Measurements from ENCODE around the gene ARAP2.

Gene ARAP2

GRCh38 chr4:36220776-36221175, 23.5 kb downstream of the ARAP2 start:
- ChIA-PET CTCF (no interaction called here), POLR2A (no interaction called here)
- Histone ChIP-seq H3K9me3 (ENCODE audit: control insufficient read depth, insufficient read depth, low read depth, low read length) (no peaks in the 10 kb centered on the region), H3K27ac (ENCODE audit: extremely low read depth, low read depth, low read length) (no peak overlapping the region), H3K36me3 (ENCODE audit: control insufficient read depth in 2 of 2, insufficient read depth in 1 of 2, low read length in 2 of 2) (no peaks in the 10 kb centered on the region), H3K4me3 (ENCODE audit: low read depth, low read length) (no peak overlapping the region), H3K4me1 (ENCODE audit: control insufficient read depth, insufficient read depth, low read length) (0 out of 2 replicates have a peak, but pooled peaks cover under 1% of the 10 kb centered on the region)
- TF ChIP-seq KLF9 (tag by site-specific recombination; IDR thresholded peaks at IDR 0.05; ENCODE audit: low read depth) = no peak
- TF ChIP-seq ZBTB11 (tag by site-specific recombination; conservative IDR thresholded peaks at IDR 0.05; ENCODE audit: low read depth) = no peak
- TF ChIP-seq ZSCAN16 (tag by site-specific recombination; IDR thresholded peaks at IDR 0.05) = no peak
- TF ChIP-seq ZNF23 (tag by site-specific recombination; IDR thresholded peaks at IDR 0.05; ENCODE audit: borderline replicate concordance) = no peak
- no peak for TF ChIP-seq ZNF138 (tag by site-specific recombination; IDR thresholded peaks at IDR 0.05; ENCODE audit: borderline replicate concordance)
- no peak for TF ChIP-seq PRDM4 (tag by site-specific recombination; IDR thresholded peaks at IDR 0.05)
- no peak for TF ChIP-seq ZNF404 (tag by site-specific recombination; IDR thresholded peaks at IDR 0.05)
- no peak for TF ChIP-seq TSHZ1 (tag by site-specific recombination; IDR thresholded peaks at IDR 0.05; ENCODE audit: borderline replicate concordance)
- TF ChIP-seq ZNF555 (tag by site-specific recombination; conservative IDR thresholded peaks at IDR 0.05) = no peak
- TF ChIP-seq ZNF76 (tag by site-specific recombination; IDR thresholded peaks at IDR 0.05; ENCODE audit: borderline replicate concordance, low read depth) = no peak
- no peak for TF ChIP-seq SP3 (tag by site-specific recombination; IDR thresholded peaks at IDR 0.05)
- TF ChIP-seq ZNF776 (tag by site-specific recombination; IDR thresholded peaks at IDR 0.05; ENCODE audit: borderline replicate concordance) = no peak
- no peak for TF ChIP-seq ZNF585B (tag by site-specific recombination; IDR thresholded peaks at IDR 0.05)
- TF ChIP-seq SETDB1 (IDR thresholded peaks at IDR 0.05; ENCODE audit: insufficient read length, low read length) = no peak

GRCh38 chr4:36218121-36218520, 26.2 kb downstream of the ARAP2 start:
- Histone ChIP-seq H3K4me3 (ENCODE audit: low read depth, low read length) (no peak overlapping the region), H3K27ac (ENCODE audit: extremely low read depth, low read depth, low read length) (no peak overlapping the region), H3K4me1 (ENCODE audit: control insufficient read depth, insufficient read depth, low read length) (no peaks in the 10 kb centered on the region), H3K36me3 (ENCODE audit: control insufficient read depth in 2 of 2, insufficient read depth in 1 of 2, low read length in 2 of 2) (no peaks in the 10 kb centered on the region), H3K9me3 (ENCODE audit: control insufficient read depth, insufficient read depth, low read depth, low read length) (no peaks in the 10 kb centered on the region)
- ChIA-PET CTCF (no interaction called here), POLR2A (no interaction called here)
- TF ChIP-seq HOXC10 (CRISPR knock-in tag; IDR thresholded peaks at IDR 0.05) = no peak
- no peak for TF ChIP-seq ZNF23 (tag by site-specific recombination; IDR thresholded peaks at IDR 0.05; ENCODE audit: borderline replicate concordance)
- no peak for TF ChIP-seq ELK4 (IDR thresholded peaks at IDR 0.05; ENCODE audit: borderline replicate concordance, low read depth, low read length)
- no peak for TF ChIP-seq SP2 (tag by site-specific recombination; IDR thresholded peaks at IDR 0.05)
- no peak for TF ChIP-seq ZNF114 (tag by site-specific recombination; IDR thresholded peaks at IDR 0.05)
- no peak for TF ChIP-seq ZNF248 (tag by site-specific recombination; IDR thresholded peaks at IDR 0.05)
- TF ChIP-seq HOXD13 (CRISPR knock-in tag; IDR thresholded peaks at IDR 0.05; ENCODE audit: borderline replicate concordance) = no peak
- no peak for TF ChIP-seq ZNF37A (tag by site-specific recombination; IDR thresholded peaks at IDR 0.05)
- TF ChIP-seq ZNF707 (tag by site-specific recombination; IDR thresholded peaks at IDR 0.05) = no peak
- TF ChIP-seq ZSCAN5A (tag by site-specific recombination; IDR thresholded peaks at IDR 0.05) = no peak
- TF ChIP-seq ZNF791 (tag by site-specific recombination; IDR thresholded peaks at IDR 0.05) = no peak

Measured in HEK293 (cell line).